Measurements from ENCODE around the gene FURIN.

- TF ChIP-seq POLR2A (IDR thresholded peaks at IDR 0.05; ENCODE audit: low read depth, low read length) (no peak), CEBPB (IDR thresholded peaks at IDR 0.05; ENCODE audit: low read depth, low read length) (no peak), CTCF (conservative IDR thresholded peaks at IDR 0.05; ENCODE audit: low read depth, low read length) (no peak), MXI1 (IDR thresholded peaks at IDR 0.05; ENCODE audit: borderline replicate concordance, low read depth, low read length) (no peak), SMC3 (IDR thresholded peaks at IDR 0.05; ENCODE audit: low read depth, low read length) (no peak), CHD1 (IDR thresholded peaks at IDR 0.05; ENCODE audit: low read depth, low read length) (no peak), MAZ (IDR thresholded peaks at IDR 0.05; ENCODE audit: borderline replicate concordance, low read depth, low read length) (no peak)
Observed at GRCh38 chr15:90863987-90864386, 4.4 kb upstream of the FURIN start.

Measured in IMR-90 (cell line).